SU-DHL-6 (cell line): ENCODE measurements around the gene NCEH1.

ENCODE experiments used
- CTCF ChIP-seq: fragments of 200-600 bp; sonication (generic); IDR thresholded peaks from one replicate; pipeline ENCODE4 v1.5.1; 2017; ENCODE audit warnings: antibody characterized with exemption, mild to moderate bottlenecking, low read length, moderate library complexity; ENCODE audit not compliant: insufficient read depth, poor library complexity, severe bottlenecking
- EZH2phosphoT487 ChIP-seq: fragments of 200-600 bp; sonication (generic), shearing (Covaris generic); conservative IDR thresholded peaks from 2 replicates; pipeline ENCODE4 v1.6.1; 2018; ENCODE audit warnings: mild to moderate bottlenecking, antibody characterized with exemption, low read length, moderate library complexity, mixed read lengths

GRCh38 chr3:172708921-172709773 is 1.7 kb downstream of the NCEH1 start:
- TF ChIP-seq CTCF, result no peak
- no peak for TF ChIP-seq EZH2phosphoT487
